IMR-90 (cell line): ENCODE data around the gene PPFIBP2. TPM values are rescaled to one million over a fixed set of nuclear protein-coding genes. Genes with fewer than 3 reads are reported as not detected.

ENCODE experiments used
- ATAC-seq: fragments of 200-7000 bp; cut with Tn5 transposase; 2 replicates; pipeline ENCODE4 v1.9.1; 2020; ENCODE audit warnings: low read depth, mild to moderate bottlenecking, moderate library complexity
- BruUV-seq: library from RNA; stranded (reverse); fragments of 400-500 nt; replicated peaks from 2 replicates; lab custom pipeline; 2021; lab: Mats Ljungman, UMichigan
- CTCF ChIA-PET: fragments of 300-600 bp; formaldehyde crosslinking; extraction: SDS; loops from one replicate; lab custom pipeline; 2021; ENCODE audit warnings: antibody characterized with exemption; lab: Yijun Ruan, JAX
- POLR2A ChIA-PET: fragments of 300-600 bp; sonication (Branson Sonifier 250); formaldehyde crosslinking; loops from one replicate; lab custom pipeline; 2022; ENCODE audit warnings: antibody characterized with exemption; ENCODE audit not compliant: unreplicated experiment; lab: Charles Lee
- DNase-seq: peaks from one replicate; pipeline ENCODE4 v3.0.0; 2013
- H2AFZ ChIP-seq: replicated peaks from 2 replicates; pipeline ENCODE3; 2013; ENCODE audit warnings: low read length, mild to moderate bottlenecking; ENCODE audit not compliant: poor library complexity
- H2AK5ac ChIP-seq: 2 replicates; pipeline ENCODE4 v1.6.1; 2013; ENCODE audit warnings: low read depth, low read length, inconsistent platforms
- H2AK9ac ChIP-seq: replicated peaks from 2 replicates; pipeline ENCODE3; 2013; ENCODE audit warnings: mild to moderate bottlenecking, low read depth, low read length, moderate library complexity; ENCODE audit not compliant: poor library complexity
- H2BK120ac ChIP-seq: 2 replicates; pipeline ENCODE4 v1.6.1; 2013; ENCODE audit warnings: low read depth, low read length, inconsistent platforms
- H2BK15ac ChIP-seq: 3 replicates; pipeline ENCODE4 v1.6.1; 2013; ENCODE audit warnings: low read depth, low read length, inconsistent platforms
- H2BK20ac ChIP-seq: 2 replicates; pipeline ENCODE4 v1.6.1; 2013; ENCODE audit warnings: low read depth, mild to moderate bottlenecking, inconsistent platforms, low read length, moderate library complexity
- H2BK5ac ChIP-seq: 2 replicates; pipeline ENCODE4 v1.6.1; 2013; ENCODE audit warnings: mild to moderate bottlenecking, low read depth, low read length, inconsistent platforms; ENCODE audit not compliant: poor library complexity, severe bottlenecking
- H3K14ac ChIP-seq: replicated peaks from 2 replicates; pipeline ENCODE4 v1.6.1; 2013; ENCODE audit warnings: low read depth, low read length, inconsistent platforms
- H3K18ac ChIP-seq: 2 replicates; pipeline ENCODE4 v1.6.1; 2013; ENCODE audit warnings: low read depth, low read length, control low read depth
- H3K23ac ChIP-seq: 2 replicates; pipeline ENCODE4 v1.6.1; 2013; ENCODE audit warnings: low read depth, low read length, inconsistent platforms
- H3K27ac ChIP-seq: 2 replicates; pipeline ENCODE4 v1.5.1; 2013; ENCODE audit warnings: mild to moderate bottlenecking, control low read depth, low read length; ENCODE audit not compliant: insufficient read depth
- H3K27me3 ChIP-seq: 2 replicates; pipeline ENCODE4 v1.6.1; 2013; ENCODE audit warnings: low read length; ENCODE audit not compliant: control insufficient read depth, insufficient read depth
- H3K36me3 ChIP-seq: 2 replicates; pipeline ENCODE4 v1.6.1; 2013; ENCODE audit warnings: low read length, mixed read lengths; ENCODE audit not compliant: control insufficient read depth, insufficient read depth
- H3K4ac ChIP-seq: 2 replicates; pipeline ENCODE4 v1.6.1; 2013; ENCODE audit warnings: low read depth, low read length, inconsistent platforms
- H3K4me1 ChIP-seq: 2 replicates; pipeline ENCODE4 v1.6.1; 2013; ENCODE audit warnings: low read length, mixed read lengths; ENCODE audit not compliant: control insufficient read depth, insufficient read depth
- H3K4me2 ChIP-seq: 2 replicates; pipeline ENCODE4 v1.6.1; 2013; ENCODE audit warnings: low read depth, mild to moderate bottlenecking, control low read depth, low read length, moderate library complexity
- H3K4me3 ChIP-seq: 2 replicates; pipeline ENCODE4 v1.5.1; 2013; ENCODE audit warnings: low read depth, mild to moderate bottlenecking, control low read depth, low read length, moderate library complexity; ENCODE audit not compliant: insufficient read depth
- H3K56ac ChIP-seq: 2 replicates; pipeline ENCODE4 v1.6.1; 2013; ENCODE audit warnings: low read length, inconsistent platforms; ENCODE audit not compliant: insufficient read depth; ENCODE audit errors: extremely low read depth
- H3K79me1 ChIP-seq, 2 experiments: 2 replicates each; pipeline ENCODE4 v1.6.1; 2013; ENCODE audit warnings: low read length in 2 of 2, inconsistent platforms in 1 of 2, low read depth in 1 of 2
- H3K9ac ChIP-seq: 2 replicates; pipeline ENCODE4 v1.6.1; 2013; ENCODE audit warnings: low read depth, low read length, control low read depth
- H3K9me1 ChIP-seq: 2 replicates; pipeline ENCODE4 v1.6.1; 2013; ENCODE audit warnings: low read length, inconsistent platforms; ENCODE audit not compliant: insufficient read depth
- H3K9me3 ChIP-seq: 2 replicates; pipeline ENCODE4 v1.6.1; 2013; ENCODE audit warnings: low read length; ENCODE audit not compliant: control insufficient read depth, insufficient read depth
- H4K20me1 ChIP-seq: 2 replicates; pipeline ENCODE4 v1.6.1; 2013; ENCODE audit warnings: low read length, inconsistent platforms; ENCODE audit not compliant: insufficient read depth
- H4K5ac ChIP-seq: 2 replicates; pipeline ENCODE4 v1.6.1; 2013; ENCODE audit warnings: mild to moderate bottlenecking, low read depth, low read length, control low read depth
- H4K8ac ChIP-seq, 2 experiments: 2 replicates each; pipeline ENCODE4 v1.6.1; 2013; ENCODE audit warnings: low read depth in 2 of 2, low read length in 2 of 2, control low read depth in 1 of 2, inconsistent platforms in 1 of 2
- H4K91ac ChIP-seq: 2 replicates; pipeline ENCODE4 v1.6.1; 2013; ENCODE audit warnings: low read depth, low read length, inconsistent platforms; ENCODE audit not compliant: insufficient read depth
- CHD1 ChIP-seq: IDR thresholded peaks from 2 replicates; pipeline ENCODE4 v1.6.1; 2012; ENCODE audit warnings: low read depth, low read length, improper control_type of control experiment
- MAFK ChIP-seq: IDR thresholded peaks from 2 replicates; pipeline ENCODE4 v1.6.1; 2012; ENCODE audit warnings: low read depth, low read length, improper control_type of control experiment
- MAZ ChIP-seq: IDR thresholded peaks from 2 replicates; pipeline ENCODE4 v1.6.1; 2012; ENCODE audit warnings: low read depth, mild to moderate bottlenecking, low read length, improper control_type of control experiment, moderate library complexity, borderline replicate concordance
- POLR2A ChIP-seq: IDR thresholded peaks from 2 replicates; pipeline ENCODE4 v1.6.1; 2012; ENCODE audit warnings: mild to moderate bottlenecking, low read depth, low read length
- RFX5 ChIP-seq: IDR thresholded peaks from 2 replicates; pipeline ENCODE4 v1.8.0; 2012; ENCODE audit warnings: low read depth, mild to moderate bottlenecking, low read length, moderate library complexity
- dilution Hi-C: fragments of 300-500 bp; cut with HindIII; formaldehyde crosslinking; loops from one replicate; pipeline ENCODE4 v1.14.3; 2018; ENCODE audit warnings: low sequenced_read_pairs; ENCODE audit not compliant: unreplicated experiment
- in situ Hi-C: fragments of 300-500 bp; cut with MboI; formaldehyde crosslinking; loops from 3 replicates; pipeline ENCODE4 v1.14.3; 2019; ENCODE audit warnings: low sequenced_read_pairs, inconsistent platforms, mixed read lengths
- intact Hi-C: fragments of 100-400 bp; cut with micrococcal nuclease; formaldehyde crosslinking; loops from 2 replicates; pipeline ENCODE4 v1.10.0; 2022
- polyA plus RNA-seq, 3 experiments: library from polyadenylated mRNA; depleted of rRNA; stranded (reverse); fragments of >200 nt; gene quantifications; 2 replicates each; pipeline ENCODE4 v1.2.3, GENCODE V29; 2012; ENCODE audit warnings: low replicate concordance in 1 of 3
- total RNA-seq: library from RNA; depleted of rRNA; stranded (reverse); fragments of >200 nt; gene quantifications from 2 replicates; pipeline ENCODE4 v1.2.3, GENCODE V29; 2012

The PPFIBP2 gene
- total and polyA plus RNA-seq, 2 of the 4 experiments (the other 2 are of a cell fraction): 6.0 to 11.8 TPM

GRCh38 chr11:7558046-7558445, 44.2 kb downstream of the PPFIBP2 start:
- no peak overlapping the region for H2AK9ac ChIP-seq
- H3K23ac ChIP-seq: no peak overlapping the region
- no peak overlapping the region for H2AK5ac ChIP-seq
- no peak overlapping the region for H3K18ac ChIP-seq
- no peak overlapping the region for H2BK5ac ChIP-seq
- H3K27ac ChIP-seq: no peak overlapping the region
- H4K5ac ChIP-seq: no peak overlapping the region
- H2BK15ac ChIP-seq: no peak overlapping the region
- no peak for TF ChIP-seq RFX5
- no peak for TF ChIP-seq MAFK
- TF ChIP-seq CHD1: no peak
- TF ChIP-seq POLR2A: no peak
- no peak for TF ChIP-seq MAZ
- H3K4me2 ChIP-seq: no peak overlapping the region
- CTCF ChIA-PET: no interaction called here
- no peaks in the 10 kb centered on the region for H3K9me1 ChIP-seq
- no peaks in the 10 kb centered on the region for H4K20me1 ChIP-seq
- in situ Hi-C loops: loop anchor here (25.0 kb wide), 2 partner anchors 329 to 429 kb away; partner anchors contain the start of gene EIF3F
- BruUV-seq: no TSS peak
- H3K27me3 ChIP-seq: 0 out of 2 replicates have a peak, but pooled peaks cover 2% of the 10 kb centered on the region
- H3K4me3 ChIP-seq: no peak overlapping the region
- no peak for DNase-seq
- no peak overlapping the region for H3K4ac ChIP-seq
- intact Hi-C loops: no loop called here
- no peak overlapping the region for H3K9ac ChIP-seq
- no peak overlapping the region for H4K8ac ChIP-seq
- no peak overlapping the region for H3K56ac ChIP-seq
- no peaks in the 10 kb centered on the region for H3K9me3 ChIP-seq
- POLR2A ChIA-PET: interaction anchor here (0.7 kb wide), 1 partner anchor 1462 kb away, joined by 3 read pairs; no protein-coding TSS in a partner anchor
- no peak overlapping the region for H2BK120ac ChIP-seq
- dilution Hi-C loops: no loop called here
- ATAC-seq: no peak
- H3K4me1 ChIP-seq: no peaks in the 10 kb centered on the region
- no peaks in the 10 kb centered on the region for H3K36me3 ChIP-seq
- no peak overlapping the region for H4K91ac ChIP-seq
- H2AFZ ChIP-seq: no peak overlapping the region
- H3K14ac ChIP-seq: no peak overlapping the region
- H2BK20ac ChIP-seq: no peak overlapping the region
- no peaks in the 10 kb centered on the region for H3K79me1 ChIP-seq
